Adrenal gland (tissue), 12 donors: ENCODE measurements around the gene RUFY1. TPM values are rescaled to one million over a fixed set of nuclear protein-coding genes. Genes with fewer than 3 reads are reported as not detected.

Source experiments
- DNase-seq, 7 donors: peaks; one replicate each; pipeline ENCODE4 v3.0.0-alpha.2; 2019 to 2020
- H3K27ac ChIP-seq, 5 donors: fragments of 200-600 bp; sonication (generic) in 4 of 5; 1 replicate in 3 of 5; 2 replicates in 2 of 5; pipeline versions ENCODE4 v1.5.1 to v1.8.0; 2016 to 2020; ENCODE audit warnings: mild to moderate bottlenecking in 1 of 5
- H3K27me3 ChIP-seq: fragments of 200-600 bp; 2 replicates; pipeline ENCODE4 v1.8.0; 2021
- H3K36me3 ChIP-seq, 2 donors: fragments of 200-600 bp; replicated peaks in 1 of 2; 1 replicate in 1 of 2; 2 replicates in 1 of 2; pipeline versions ENCODE4 v1.5.1 to v1.8.0; 2018 to 2022
- H3K4me1 ChIP-seq, 2 donors: fragments of 200-600 bp; replicated peaks in 1 of 2; 1 replicate in 1 of 2; 2 replicates in 1 of 2; pipeline versions ENCODE4 v1.5.1 to v1.8.0; 2018 to 2021
- H3K4me3 ChIP-seq, 4 donors: fragments of 200-600 bp; sonication (generic) in 3 of 4; one replicate each; pipeline ENCODE4 v1.5.1; 2016 to 2018
- H3K9me3 ChIP-seq, 3 donors: fragments of 200-600 bp; sonication (generic) in 1 of 3; replicated peaks in 1 of 3; 1 replicate in 2 of 3; 2 replicates in 1 of 3; pipeline versions ENCODE4 v1.5.1 to v1.8.0; 2016 to 2021
- POLR2A ChIP-seq, 2 donors: fragments of 450-650 bp; IDR thresholded peaks; one replicate each; pipeline ENCODE4 v1.6.1; 2017; ENCODE audit warnings: antibody characterized with exemption in 2 of 2, mild to moderate bottlenecking in 2 of 2, moderate library complexity in 1 of 2
- WGBS, 4 donors: extraction: QIAGEN DNeasy Blood & Tissue Kit in 2 of 4; methylation state at CpG; one replicate each; pipeline versions ENCODE4 v1.1.5 to v1.1.7; 2013 to 2017; 5-methylcytosine and 5-hydroxymethylcytosine counted together
- intact Hi-C, 2 donors: fragments of 100-400 bp; cut with DNase I; formaldehyde crosslinking; loops; one replicate each; pipeline versions ENCODE4 v1.14.1 to v1.15.0; 2022 to 2023
- polyA plus RNA-seq, 3 donors: library from polyadenylated mRNA; stranded (reverse); fragments of 200-250 nt in 2 of 3; fragments of 350-450 nt in 1 of 3; fragmentation: Illumina TruSeq in 1 of 3; extraction: RNeasy Lipid Tissue Mini Kit (QIAGEN cat#74804) in 1 of 3; gene quantifications; one replicate each; pipeline ENCODE4 v1.2.3, GENCODE V29; 2013 to 2014
- total RNA-seq, 9 donors: library from RNA; depleted of rRNA in 4 of 9; stranded (reverse); fragments of >200 nt in 4 of 9; fragments of 120-200 nt in 1 of 9; fragmentation: NEBNext Ultra II Directional in 1 of 9; extraction: Animal tissue kit (Norgen Biotek cat#: 25700) in 1 of 9; gene quantifications; one replicate each; pipeline versions ENCODE4 v1.1.0 to v1.2.4, GENCODE V29; 2013 to 2023
- TF ChIP-seq, protein P1 (sequence below), 6 experiments: fragments of 450-650 bp in 4 of 6; fragments of 200-600 bp in 2 of 6; sonication (generic) in 1 of 6; IDR thresholded peaks; 1 replicate in 5 of 6; 2 replicates in 1 of 6; pipeline versions ENCODE4 v1.5.1 to v1.8.0; 2016 to 2021; ENCODE audit warnings: antibody characterized with exemption in 6 of 6, mild to moderate bottlenecking in 2 of 6, moderate library complexity in 1 of 6
- donor health status: healthy with polysubstance abuse.
- donor health status: Bipolar disorder and iron deficiency.
- donor health status: DM: yes; HTN: yes; CAD: no.
- donor health status: DM: no; HTN: no; CAD: no.
- donor health status: DM: no; HTN: no; CAD: no.
- donor health status: DM: yes; HTN: yes; CAD: no.

Gene RUFY1
- total and polyA plus RNA-seq, 12 donors, result 43.7 to 83.9 (median 56.7) TPM

DNA sequence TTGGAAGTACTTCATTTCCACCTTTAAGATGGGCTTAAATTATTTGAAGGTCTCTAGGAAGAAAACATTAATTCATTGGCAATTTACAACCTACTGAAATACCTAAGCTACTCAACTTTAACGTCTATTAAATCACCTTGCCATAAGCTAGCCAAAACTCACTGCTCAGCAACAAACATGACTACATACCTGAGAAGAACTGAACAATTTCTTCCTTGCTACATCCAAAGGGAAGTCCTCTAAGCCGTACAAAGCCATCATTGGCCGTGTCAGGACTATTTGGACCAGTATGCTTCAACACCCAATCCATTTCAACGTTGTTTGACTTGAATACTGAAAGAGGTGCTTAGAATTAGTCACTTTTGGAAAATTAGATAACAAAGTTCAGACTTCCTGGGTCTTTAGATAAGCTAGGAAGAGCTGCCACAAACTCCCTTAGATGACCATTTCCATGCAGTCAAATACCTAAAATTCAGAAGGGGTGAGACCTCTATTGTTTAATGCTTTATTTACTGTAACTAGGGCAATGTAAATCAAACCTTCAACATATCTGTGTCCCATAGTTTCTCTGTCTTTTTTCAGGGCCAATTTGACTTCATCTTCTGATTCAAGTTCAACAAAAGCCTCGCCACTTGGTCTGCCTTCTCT is 70.5 kb downstream of the RUFY1 start:
- Histone ChIP-seq H3K27me3 (no peaks in the 10 kb centered on the region), H3K4me1 (peaks cover 33 to 73% of the 10 kb centered on the region in 2 donors), H3K9me3 (no peaks in the 10 kb centered on the region), H3K27ac (peak overlapping the region in 4 of 5 donors; percentile 25 to 100 (median 68)), H3K4me3 (peak overlapping the region in 2 of 4 donors; percentile 2 to 98), H3K36me3 (peaks cover 0 to 67% of the 10 kb centered on the region in 2 donors)
- TF ChIP-seq, protein P1, sequence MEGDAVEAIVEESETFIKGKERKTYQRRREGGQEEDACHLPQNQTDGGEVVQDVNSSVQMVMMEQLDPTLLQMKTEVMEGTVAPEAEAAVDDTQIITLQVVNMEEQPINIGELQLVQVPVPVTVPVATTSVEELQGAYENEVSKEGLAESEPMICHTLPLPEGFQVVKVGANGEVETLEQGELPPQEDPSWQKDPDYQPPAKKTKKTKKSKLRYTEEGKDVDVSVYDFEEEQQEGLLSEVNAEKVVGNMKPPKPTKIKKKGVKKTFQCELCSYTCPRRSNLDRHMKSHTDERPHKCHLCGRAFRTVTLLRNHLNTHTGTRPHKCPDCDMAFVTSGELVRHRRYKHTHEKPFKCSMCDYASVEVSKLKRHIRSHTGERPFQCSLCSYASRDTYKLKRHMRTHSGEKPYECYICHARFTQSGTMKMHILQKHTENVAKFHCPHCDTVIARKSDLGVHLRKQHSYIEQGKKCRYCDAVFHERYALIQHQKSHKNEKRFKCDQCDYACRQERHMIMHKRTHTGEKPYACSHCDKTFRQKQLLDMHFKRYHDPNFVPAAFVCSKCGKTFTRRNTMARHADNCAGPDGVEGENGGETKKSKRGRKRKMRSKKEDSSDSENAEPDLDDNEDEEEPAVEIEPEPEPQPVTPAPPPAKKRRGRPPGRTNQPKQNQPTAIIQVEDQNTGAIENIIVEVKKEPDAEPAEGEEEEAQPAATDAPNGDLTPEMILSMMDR (IDR thresholded peaks at IDR 0.05), result no peak
- TF ChIP-seq POLR2A (IDR thresholded peaks at IDR 0.05), result peak in 1 of 2 donors; percentile 19
- intact Hi-C loops, result no loop called here
- DNase-seq, result no peak
- WGBS, 4 donors, result 7 to 12% (median 8%) methylated on average over 5 of the region's 5 CpGs

DNA sequence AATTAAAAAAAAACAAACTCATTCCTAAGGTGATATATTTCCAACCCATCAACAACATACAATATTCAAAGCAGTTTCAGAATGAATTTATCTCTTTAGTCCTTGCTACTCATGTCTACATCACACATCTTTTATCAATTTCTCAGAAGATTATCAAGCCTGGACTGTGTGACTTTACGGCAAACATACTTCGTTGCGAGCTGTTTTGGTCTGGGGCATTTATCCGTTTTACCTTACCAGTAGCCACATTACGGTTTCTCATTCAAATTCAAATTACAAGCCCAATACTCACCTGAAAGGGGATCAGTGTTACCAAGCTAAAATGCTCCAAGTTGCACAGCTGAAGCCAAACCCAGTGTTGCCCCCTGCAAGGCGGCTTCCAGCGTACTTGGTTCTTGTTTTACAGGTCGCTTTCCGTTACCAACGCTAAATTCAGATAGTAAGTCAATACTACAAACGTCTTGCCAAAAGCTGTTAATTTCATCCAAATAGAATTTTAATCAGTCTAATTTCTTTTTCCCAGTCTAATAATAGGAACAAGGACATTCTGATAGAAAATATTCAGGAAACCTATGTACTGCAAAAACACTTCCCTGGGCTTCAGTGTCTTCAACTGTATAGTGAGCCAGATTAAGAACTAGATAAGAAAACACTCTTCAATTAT is 71.3 kb downstream of the RUFY1 start:
- Histone ChIP-seq H3K9me3 (no peaks in the 10 kb centered on the region), H3K27ac (peak overlapping the region in 4 of 5 donors; percentile 75 to 100 (median 84)), H3K4me3 (peak overlapping the region in 2 of 4 donors; percentile 73 to 98), H3K27me3 (no peaks in the 10 kb centered on the region), H3K4me1 (peaks cover 33 to 64% of the 10 kb centered on the region in 2 donors), H3K36me3 (peaks cover 0 to 58% of the 10 kb centered on the region in 2 donors)
- no peak for TF ChIP-seq POLR2A (IDR thresholded peaks at IDR 0.05)
- TF ChIP-seq, protein P1 (IDR thresholded peaks at IDR 0.05), result no peak
- intact Hi-C loops, result no loop called here
- 3 to 6% (median 5%) methylated on average over 11 of the region's 11 CpGs for WGBS, 4 donors
- DNase-seq, result no peak

DNA sequence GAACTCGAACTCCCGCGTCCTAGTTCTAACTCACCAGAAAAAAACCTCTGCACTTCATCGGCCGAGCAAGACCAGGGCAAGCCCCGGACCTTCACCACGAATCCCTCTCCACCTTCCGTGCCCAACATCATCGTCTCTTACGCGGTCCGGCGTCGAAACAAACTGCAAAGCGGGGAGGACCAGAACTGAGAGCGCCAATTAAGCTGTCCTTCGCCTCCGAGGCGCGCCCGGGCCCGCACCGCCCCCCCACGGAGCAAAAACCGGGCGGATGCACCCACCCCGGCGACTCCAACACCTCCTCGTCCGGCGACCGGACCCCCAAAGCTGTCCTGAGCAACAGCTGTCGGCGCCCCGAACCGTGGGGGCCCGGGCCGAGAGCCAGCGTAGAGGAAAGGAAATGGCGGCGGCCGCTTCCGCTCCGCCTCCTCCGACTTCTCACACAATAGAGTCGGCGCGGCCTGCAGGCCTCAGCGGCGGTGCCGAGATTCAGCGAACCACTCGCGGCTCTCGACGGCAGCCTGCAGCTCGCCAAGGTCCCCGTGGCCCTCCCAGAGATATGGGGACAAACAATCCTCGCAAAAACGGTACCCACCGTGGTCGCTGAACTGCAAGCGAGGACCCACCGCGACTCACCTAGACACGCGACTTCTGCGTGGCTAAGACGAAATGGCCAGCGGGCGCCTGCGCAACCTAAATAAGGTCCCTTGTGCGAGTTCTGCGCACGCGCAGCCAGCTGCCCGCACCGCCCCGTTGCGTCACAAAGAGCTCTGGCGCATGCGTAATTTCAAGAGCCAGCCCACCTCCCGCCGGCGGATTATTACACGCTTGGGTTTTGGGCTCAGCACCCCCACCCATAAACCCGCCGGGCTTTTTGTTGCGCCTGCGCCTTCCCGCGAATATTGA is 72.9 kb downstream of the RUFY1 start, which contains the start of gene HNRNPH1:
TSS of gene HNRNPH1 (minus strand) at position 669 of the 903 bp plus-strand sequence. CDS start at position 131, 538 bp downstream.
- peak; percentile 99 to 100 for TF ChIP-seq POLR2A (IDR thresholded peaks at IDR 0.05)
- TF ChIP-seq, protein P1 (IDR thresholded peaks at IDR 0.05), result peak in 2 of 6 experiments; percentile 17 to 20
- intact Hi-C loops, result no loop called here
- WGBS, 4 donors, result 0 to 1% (median 0%) methylated on average over 20 to 92 of the region's 92 CpGs
- peak within 1 kb of the TSS; percentile 98 to 100 (median 100) for H3K27ac ChIP-seq
- peaks cover 0 to 42% of the 10 kb centered on the region in 2 donors for H3K36me3 ChIP-seq
- H3K4me1 ChIP-seq, result peaks cover 33 to 53% of the 10 kb centered on the region in 2 donors
- DNase-seq, result peak; percentile 98 to 100 (median 99)
- no peaks in the 10 kb centered on the region for H3K27me3 ChIP-seq
- no peaks in the 10 kb centered on the region for H3K9me3 ChIP-seq
- peak within 1 kb of the TSS; percentile 56 to 100 (median 94) for H3K4me3 ChIP-seq
